Muscle of leg (tissue), 11 donors: ENCODE data around the gene FUT9. TPM values are rescaled to one million over a fixed set of nuclear protein-coding genes. Genes with fewer than 3 reads are reported as not detected.

Experiments used
- DNase-seq: peaks from one replicate; pipeline ENCODE4 v3.0.0; 2013
- H3K27ac ChIP-seq: one replicate; pipeline ENCODE4 v1.5.1; 2013; ENCODE audit warnings: mild to moderate bottlenecking, low read length, control low read depth
- H3K27me3 ChIP-seq: one replicate; pipeline ENCODE4 v1.6.1; 2013; ENCODE audit warnings: low read length; ENCODE audit not compliant: control insufficient read depth, insufficient read depth
- H3K36me3 ChIP-seq: one replicate; pipeline ENCODE4 v1.6.1; 2013; ENCODE audit warnings: low read length; ENCODE audit not compliant: control insufficient read depth, insufficient read depth
- H3K4me1 ChIP-seq: one replicate; pipeline ENCODE4 v1.6.1; 2013; ENCODE audit warnings: low read length; ENCODE audit not compliant: control insufficient read depth, insufficient read depth
- H3K4me3 ChIP-seq: one replicate; pipeline ENCODE4 v1.5.1; 2013; ENCODE audit warnings: low read length, control low read depth
- H3K9me3 ChIP-seq: replicated peaks from 2 replicates; pipeline ENCODE4 v1.6.1; 2013; ENCODE audit warnings: low read depth, low read length; ENCODE audit not compliant: control insufficient read depth
- WGBS: methylation state at CpG from one replicate; pipeline ENCODE4 v1.1.5; 2013; ENCODE audit warnings: missing lambda C conversion rate; ENCODE audit not compliant: insufficient coverage; 5-methylcytosine and 5-hydroxymethylcytosine counted together
- polyA plus RNA-seq, 8 donors: library from polyadenylated mRNA; unstranded; fragments of 120-200 nt; gene quantifications; one replicate each; pipeline versions ENCODE4 v1.2.1 to v1.2.3, GENCODE V29; 2013; ENCODE audit warnings: inconsistent platforms in 1 of 8, low replicate concordance in 1 of 8; ENCODE audit not compliant: insufficient read length in 8 of 8, insufficient read depth in 1 of 8
- total RNA-seq: library from RNA; stranded (reverse); fragments of 120-200 nt; gene quantifications from one replicate; pipeline ENCODE4 v1.2.4, GENCODE V29; 2013

FUT9 gene
- total and polyA plus RNA-seq, 9 donors = 0.03 to 0.10 (median 0.07) TPM

DNA sequence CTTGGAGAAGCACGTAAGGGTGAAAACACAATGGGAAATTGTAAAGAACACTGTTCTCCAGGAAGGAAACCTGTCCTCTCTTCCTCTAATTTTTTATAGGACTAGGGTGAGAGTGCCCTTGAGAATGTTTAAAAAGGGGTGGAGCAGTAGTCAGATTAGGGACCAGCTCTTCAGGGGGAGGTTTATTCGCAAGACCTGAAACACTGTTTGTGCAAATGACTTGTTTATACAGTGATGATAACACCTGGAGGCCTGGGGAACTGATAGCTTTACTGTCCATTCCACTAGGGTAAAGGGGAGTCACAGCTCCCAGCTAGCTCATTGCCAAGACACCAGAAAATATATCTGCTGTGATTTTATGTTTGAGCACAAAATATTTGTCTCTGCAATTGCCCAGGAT, 8.1 kb upstream of the FUT9 start:
- Histone ChIP-seq H3K9me3 (no peaks in the 10 kb centered on the region), H3K27me3 (no peaks in the 10 kb centered on the region), H3K4me3 (no peak overlapping the region), H3K36me3 (no peaks in the 10 kb centered on the region), H3K4me1 (no peaks in the 10 kb centered on the region), H3K27ac (no peak overlapping the region)
- DNase-seq = no peak
- WGBS = 100% methylated on average over 1 of the region's 2 CpGs

GRCh38 chr6:96013531-96013930, 2.2 kb upstream of the FUT9 start:
- Histone ChIP-seq H3K4me3 (no peak overlapping the region), H3K9me3 (no peaks in the 10 kb centered on the region), H3K4me1 (no peaks in the 10 kb centered on the region), H3K27me3 (peaks cover 12% of the 10 kb centered on the region), H3K36me3 (no peaks in the 10 kb centered on the region), H3K27ac (no peak overlapping the region)
- DNase-seq = no peak
- no CpG with 5 or more reads among the region's 3 CpGs for WGBS

- Histone ChIP-seq H3K27ac (no peak overlapping the region), H3K4me1 (no peaks in the 10 kb centered on the region), H3K4me3 (no peak overlapping the region), H3K27me3 (peaks cover 12% of the 10 kb centered on the region), H3K9me3 (no peaks in the 10 kb centered on the region), H3K36me3 (no peaks in the 10 kb centered on the region)
- 2% methylated on average over 8 of the region's 20 CpGs for WGBS
- DNase-seq = no peak
Observed at GRCh38 chr6:96014846-96015517, 792 bp upstream of the FUT9 start.

DNA sequence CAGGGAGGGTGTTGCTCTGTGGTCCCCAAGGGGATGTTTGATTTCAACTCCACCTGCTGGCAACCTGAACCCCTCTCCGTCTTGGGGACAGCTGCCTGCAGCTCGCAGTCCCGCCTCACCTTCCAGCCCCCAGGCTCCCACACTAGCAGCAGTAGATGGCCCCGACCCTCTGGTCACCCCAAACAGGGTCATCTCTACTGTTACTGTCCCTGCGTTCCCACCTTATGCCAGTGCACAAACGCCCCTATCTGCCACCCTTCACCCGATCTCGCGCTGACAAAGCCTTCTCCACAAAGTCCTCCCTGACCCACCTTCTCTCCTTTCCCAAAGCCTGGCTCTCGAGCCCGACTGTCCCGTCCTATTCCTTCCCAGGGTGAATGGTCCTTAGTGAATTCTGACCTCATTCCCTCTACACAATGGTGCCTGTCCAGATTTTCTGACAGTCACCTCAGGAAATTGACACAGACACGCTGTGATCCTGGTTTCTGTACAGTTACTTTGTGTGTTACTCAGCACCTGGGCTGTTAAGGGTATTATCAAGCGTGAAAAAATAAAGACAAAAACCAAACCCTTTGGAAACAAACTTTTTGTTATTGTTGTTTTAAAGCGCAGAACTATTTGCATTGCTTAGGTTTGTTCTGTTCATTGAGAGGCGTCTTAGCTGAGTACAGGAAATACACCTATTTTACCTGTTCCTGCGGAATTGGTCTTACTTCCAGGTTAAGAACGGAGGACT, 728 bp downstream of the FUT9 start:
- Histone ChIP-seq H3K27ac (no peak overlapping the region), H3K9me3 (no peaks in the 10 kb centered on the region), H3K36me3 (no peaks in the 10 kb centered on the region), H3K27me3 (peaks cover 12% of the 10 kb centered on the region), H3K4me3 (no peak overlapping the region), H3K4me1 (no peaks in the 10 kb centered on the region)
- no peak for DNase-seq
- whole genome bisulfite sequencing = 0% methylated on average over 12 of the region's 18 CpGs

DNA sequence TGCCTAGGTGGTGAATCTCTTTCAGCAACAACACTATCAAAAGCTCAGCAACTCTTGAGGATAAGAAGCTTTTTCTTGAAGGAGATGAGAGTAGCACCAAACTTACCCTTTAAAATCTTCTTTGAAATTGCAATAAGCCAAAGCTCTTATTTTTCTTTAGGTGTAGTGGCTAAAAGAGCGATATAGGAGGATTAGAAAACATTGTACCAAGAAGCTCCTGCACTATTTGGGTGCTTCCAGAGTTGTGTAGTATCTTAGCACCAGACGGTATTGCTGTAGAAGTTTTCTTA, 1.2 kb downstream of the FUT9 start:
- no peaks in the 10 kb centered on the region for H3K9me3 ChIP-seq
- no peak overlapping the region for H3K27ac ChIP-seq
- DNase-seq = no peak
- no peaks in the 10 kb centered on the region for H3K36me3 ChIP-seq
- no peak overlapping the region for H3K4me3 ChIP-seq
- H3K4me1 ChIP-seq = no peaks in the 10 kb centered on the region
- peaks cover 12% of the 10 kb centered on the region for H3K27me3 ChIP-seq
- WGBS = 14% methylated on average over 1 of the region's 2 CpGs

DNA sequence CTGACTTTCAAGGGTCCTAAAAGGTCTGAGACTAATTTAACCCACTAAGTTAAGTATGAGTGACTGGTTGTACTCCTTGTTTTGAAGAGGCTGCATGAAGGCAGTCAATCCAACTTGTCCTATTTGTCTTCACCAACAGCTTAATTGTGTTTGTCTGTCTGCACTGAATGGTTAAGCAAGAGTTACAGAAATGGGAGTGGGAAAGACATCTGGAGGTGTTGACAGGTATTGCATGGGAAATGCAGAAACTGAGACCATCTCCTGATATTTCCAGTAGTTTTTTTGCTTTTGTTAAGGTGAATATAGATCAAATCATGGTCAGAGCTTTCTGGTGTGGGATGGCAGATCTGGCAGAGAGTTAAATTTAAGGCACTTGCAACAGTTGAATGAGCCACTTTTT, 6.5 kb downstream of the FUT9 start:
- Histone ChIP-seq H3K27ac (no peak overlapping the region), H3K4me3 (no peak overlapping the region), H3K36me3 (no peaks in the 10 kb centered on the region), H3K9me3 (no peaks in the 10 kb centered on the region), H3K27me3 (no peaks in the 10 kb centered on the region), H3K4me1 (no peaks in the 10 kb centered on the region)
- no peak for DNase-seq

- Histone ChIP-seq H3K27me3 (no peaks in the 10 kb centered on the region), H3K36me3 (no peaks in the 10 kb centered on the region), H3K4me1 (no peaks in the 10 kb centered on the region), H3K27ac (no peak overlapping the region), H3K9me3 (no peaks in the 10 kb centered on the region), H3K4me3 (no peak overlapping the region)
- 80% methylated on average over 3 of the region's 7 CpGs for WGBS
- no peak for DNase-seq
Observed at GRCh38 chr6:96032661-96033060, 16.9 kb downstream of the FUT9 start.

DNA sequence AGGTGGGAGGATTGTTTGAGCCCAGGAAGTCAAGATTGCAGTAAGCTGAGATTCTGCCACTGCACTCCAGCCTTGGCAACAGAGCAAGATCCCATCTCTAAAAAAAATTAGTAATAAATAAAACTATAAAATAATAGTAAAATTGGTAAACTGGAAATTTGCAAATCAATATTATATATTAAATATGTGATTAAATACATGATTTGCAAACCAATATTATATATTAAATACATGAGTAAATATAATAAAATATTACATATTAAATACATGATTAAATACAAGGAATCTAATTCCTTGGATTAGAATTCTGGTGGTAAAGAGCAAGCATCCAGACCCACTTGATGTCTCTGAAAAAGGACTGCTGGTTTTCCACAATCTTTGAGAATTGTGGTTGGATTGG, 35.8 kb downstream of the FUT9 start:
- Histone ChIP-seq H3K36me3 (no peaks in the 10 kb centered on the region), H3K9me3 (no peaks in the 10 kb centered on the region), H3K27me3 (no peaks in the 10 kb centered on the region), H3K4me3 (no peak overlapping the region), H3K4me1 (no peaks in the 10 kb centered on the region), H3K27ac (no peak overlapping the region)
- no peak for DNase-seq

- no peak for DNase-seq
- Histone ChIP-seq H3K9me3 (no peaks in the 10 kb centered on the region), H3K36me3 (no peaks in the 10 kb centered on the region), H3K4me3 (no peak overlapping the region), H3K4me1 (no peaks in the 10 kb centered on the region), H3K27me3 (no peaks in the 10 kb centered on the region), H3K27ac (no peak overlapping the region)
- no CpG with 5 or more reads among the region's 4 CpGs for WGBS
Observed at GRCh38 chr6:96058082-96058481, 42.3 kb downstream of the FUT9 start.

DNA sequence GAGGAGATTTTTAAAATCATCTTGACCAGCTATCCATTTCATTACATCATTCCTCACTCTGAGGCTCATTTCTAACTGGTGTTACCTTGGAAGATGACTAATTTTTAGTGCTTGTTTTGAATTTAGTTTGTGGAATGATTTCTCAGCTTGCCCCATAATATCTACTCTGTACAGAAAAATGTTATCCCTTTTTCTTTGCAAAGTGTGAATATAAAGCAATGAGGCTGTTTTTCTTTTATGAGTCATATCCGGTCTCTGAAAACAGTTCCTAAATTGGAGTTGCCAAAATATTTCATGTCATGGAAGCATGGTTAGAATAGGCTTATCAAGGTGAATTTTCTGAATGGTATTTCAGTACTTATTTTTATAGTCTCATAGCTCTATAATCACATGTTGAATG, 43.8 kb downstream of the FUT9 start:
- H3K9me3 ChIP-seq = no peaks in the 10 kb centered on the region
- WGBS = no CpG with 5 or more reads among the region's 1 CpG
- H3K27ac ChIP-seq = no peak overlapping the region
- no peak overlapping the region for H3K4me3 ChIP-seq
- DNase-seq = no peak
- H3K4me1 ChIP-seq = no peaks in the 10 kb centered on the region
- H3K36me3 ChIP-seq = no peaks in the 10 kb centered on the region
- no peaks in the 10 kb centered on the region for H3K27me3 ChIP-seq

- Histone ChIP-seq H3K9me3 (no peaks in the 10 kb centered on the region), H3K4me3 (no peak overlapping the region), H3K4me1 (no peaks in the 10 kb centered on the region), H3K27ac (no peak overlapping the region), H3K36me3 (no peaks in the 10 kb centered on the region), H3K27me3 (no peaks in the 10 kb centered on the region)
- no peak for DNase-seq
- WGBS = no CpG with 5 or more reads among the region's 2 CpGs
Observed at GRCh38 chr6:96060249-96060648, 44.5 kb downstream of the FUT9 start.
